Astrocyte of the hippocampus (primary cell): ENCODE results near the gene NCAPG2.
"Not testable (repeated sequence)": the region's sequence is repeated elsewhere in the genome, so short reads cannot be mapped to it uniquely, and the experiment has no call there.

Source experiments
- DNase-seq: peaks from one replicate; pipeline ENCODE4 v3.0.0; 2011; ENCODE audit warnings: low read depth, low spot score

The NCAPG2 gene

GRCh38 chr7:158705234-158705850 is 738 bp upstream of the NCAPG2 start:
- no peak for DNase-seq

GRCh38 chr7:158703679-158704523 is 703 bp downstream of the NCAPG2 start:
- DNase-seq: not testable (repeated sequence)

- no peak for DNase-seq
These were observed 1.7 kb downstream of the NCAPG2 start for GRCh38 chr7:158702944-158703343.

- DNase-seq: no peak
These were observed 2.4 kb downstream of the NCAPG2 start for GRCh38 chr7:158702196-158702595.

- no peak for DNase-seq
These were observed 4.6 kb downstream of the NCAPG2 start for GRCh38 chr7:158700008-158700407.

- no peak for DNase-seq
These were observed 5.3 kb downstream of the NCAPG2 start for GRCh38 chr7:158699341-158699740.

GRCh38 chr7:158698657-158699195 is 5.9 kb downstream of the NCAPG2 start:
- no peak for DNase-seq

- DNase-seq: not testable (repeated sequence)
These were observed 7.0 kb downstream of the NCAPG2 start for GRCh38 chr7:158697597-158697996.

- peak; percentile 76 for DNase-seq
These were observed 8.7 kb downstream of the NCAPG2 start for GRCh38 chr7:158695726-158696452.

- DNase-seq: no peak
These were observed 9.5 kb downstream of the NCAPG2 start for GRCh38 chr7:158695056-158695455.

GRCh38 chr7:158694650-158695049 is 10.0 kb downstream of the NCAPG2 start:
- DNase-seq: no peak

GRCh38 chr7:158689488-158689887 is 15.1 kb downstream of the NCAPG2 start:
- DNase-seq: no peak

GRCh38 chr7:158687406-158687805 is 17.2 kb downstream of the NCAPG2 start:
- no peak for DNase-seq

- DNase-seq: no peak
These were observed 18.9 kb downstream of the NCAPG2 start for GRCh38 chr7:158685693-158686092.

GRCh38 chr7:158684329-158684728 is 20.3 kb downstream of the NCAPG2 start:
- no peak for DNase-seq

GRCh38 chr7:158683541-158683940 is 21.1 kb downstream of the NCAPG2 start:
- DNase-seq: peak; percentile 24

- no peak for DNase-seq
These were observed 22.1 kb downstream of the NCAPG2 start for GRCh38 chr7:158682456-158682855.

- no peak for DNase-seq
These were observed 23.9 kb downstream of the NCAPG2 start for GRCh38 chr7:158680754-158681153.

GRCh38 chr7:158676906-158677305 is 27.7 kb downstream of the NCAPG2 start:
- DNase-seq: no peak

GRCh38 chr7:158676171-158676840 is 28.3 kb downstream of the NCAPG2 start:
- DNase-seq: no peak

- no peak for DNase-seq
These were observed 31.6 kb downstream of the NCAPG2 start for GRCh38 chr7:158672975-158673374.

GRCh38 chr7:158668086-158668485 is 36.5 kb downstream of the NCAPG2 start:
- DNase-seq: not testable (repeated sequence)
